22Rv1 (cell line): ENCODE results near the gene PRKAR1B.

Source experiments
- CTCF ChIP-seq: fragments of 450-650 bp; IDR thresholded peaks from 2 replicates; pipeline ENCODE4 v1.5.1; 2017; ENCODE audit warnings: mild to moderate bottlenecking
- ZFX ChIP-seq: fragments of 450-650 bp; IDR thresholded peaks from 2 replicates; pipeline ENCODE4 v1.6.1; 2017; ENCODE audit warnings: antibody characterized with exemption, borderline replicate concordance

DNA sequence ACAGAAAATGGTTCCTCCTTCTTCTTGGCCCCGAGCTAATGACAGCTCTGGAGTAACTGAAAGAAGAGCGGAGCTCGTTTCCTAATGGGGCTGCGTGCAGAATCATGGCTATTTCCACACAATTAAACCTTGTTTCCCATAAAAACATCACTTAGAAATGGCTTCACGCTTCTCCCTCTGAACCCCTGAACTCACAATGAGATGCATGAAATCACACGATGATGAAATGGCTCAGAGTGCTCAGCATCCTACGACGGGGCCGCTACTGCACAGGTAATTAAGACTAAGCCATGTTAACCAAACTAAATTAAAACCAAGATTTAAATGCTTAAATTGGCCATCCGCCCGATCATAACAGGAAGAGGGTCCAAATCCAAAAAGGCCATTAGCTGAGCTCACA, 80.6 kb downstream of the PRKAR1B start:
- TF ChIP-seq CTCF (no peak), ZFX (no peak)
